Stomach (tissue), 4 donors: ENCODE results near the gene LIN7A.

Experiments
- POLR2A ChIP-seq, 4 donors: fragments of 450-650 bp; IDR thresholded peaks; one replicate each; pipeline ENCODE4 v1.6.1; 2016; ENCODE audit warnings: antibody characterized with exemption in 4 of 4, control low read depth in 2 of 4, mild to moderate bottlenecking in 1 of 4, moderate library complexity in 1 of 4
- TF ChIP-seq, protein P1 (sequence below), 7 experiments: fragments of 450-650 bp in 4 of 7; fragments of 200-600 bp in 3 of 7; sonication (generic) in 3 of 7; IDR thresholded peaks; one replicate each; pipeline ENCODE4 v1.5.1; 2016 to 2019; ENCODE audit warnings: antibody characterized with exemption in 7 of 7, control low read depth in 2 of 7, mild to moderate bottlenecking in 1 of 7

DNA sequence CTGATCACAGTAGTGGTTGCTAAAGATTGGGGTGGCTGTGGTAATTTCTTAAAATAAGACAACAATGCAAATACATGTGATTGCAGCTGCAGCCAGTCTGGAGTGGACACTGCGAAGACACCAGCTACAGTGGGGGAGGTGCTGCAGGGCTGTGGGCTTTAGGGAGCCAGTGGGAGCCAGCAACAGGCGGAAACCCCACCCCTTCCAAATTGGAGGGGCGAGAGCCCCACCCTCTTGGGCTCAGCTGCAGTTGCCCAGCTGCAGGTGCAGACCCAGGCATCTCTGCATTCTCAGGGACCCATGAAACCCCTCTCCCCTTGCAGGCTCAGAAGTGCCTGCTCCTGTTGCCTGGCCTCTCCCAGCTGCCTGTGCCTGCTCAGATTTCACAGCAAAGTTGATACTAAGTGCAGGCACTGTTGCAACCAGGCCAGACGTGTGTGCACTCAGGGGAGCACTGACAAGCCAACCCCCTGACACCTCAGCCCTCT, 116.2 kb downstream of the LIN7A start:
- TF ChIP-seq, protein P1, sequence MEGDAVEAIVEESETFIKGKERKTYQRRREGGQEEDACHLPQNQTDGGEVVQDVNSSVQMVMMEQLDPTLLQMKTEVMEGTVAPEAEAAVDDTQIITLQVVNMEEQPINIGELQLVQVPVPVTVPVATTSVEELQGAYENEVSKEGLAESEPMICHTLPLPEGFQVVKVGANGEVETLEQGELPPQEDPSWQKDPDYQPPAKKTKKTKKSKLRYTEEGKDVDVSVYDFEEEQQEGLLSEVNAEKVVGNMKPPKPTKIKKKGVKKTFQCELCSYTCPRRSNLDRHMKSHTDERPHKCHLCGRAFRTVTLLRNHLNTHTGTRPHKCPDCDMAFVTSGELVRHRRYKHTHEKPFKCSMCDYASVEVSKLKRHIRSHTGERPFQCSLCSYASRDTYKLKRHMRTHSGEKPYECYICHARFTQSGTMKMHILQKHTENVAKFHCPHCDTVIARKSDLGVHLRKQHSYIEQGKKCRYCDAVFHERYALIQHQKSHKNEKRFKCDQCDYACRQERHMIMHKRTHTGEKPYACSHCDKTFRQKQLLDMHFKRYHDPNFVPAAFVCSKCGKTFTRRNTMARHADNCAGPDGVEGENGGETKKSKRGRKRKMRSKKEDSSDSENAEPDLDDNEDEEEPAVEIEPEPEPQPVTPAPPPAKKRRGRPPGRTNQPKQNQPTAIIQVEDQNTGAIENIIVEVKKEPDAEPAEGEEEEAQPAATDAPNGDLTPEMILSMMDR (IDR thresholded peaks at IDR 0.05) = no peak
- TF ChIP-seq POLR2A (IDR thresholded peaks at IDR 0.05) = no peak
